ENCODE measurements around the gene CNGA4.

DNA sequence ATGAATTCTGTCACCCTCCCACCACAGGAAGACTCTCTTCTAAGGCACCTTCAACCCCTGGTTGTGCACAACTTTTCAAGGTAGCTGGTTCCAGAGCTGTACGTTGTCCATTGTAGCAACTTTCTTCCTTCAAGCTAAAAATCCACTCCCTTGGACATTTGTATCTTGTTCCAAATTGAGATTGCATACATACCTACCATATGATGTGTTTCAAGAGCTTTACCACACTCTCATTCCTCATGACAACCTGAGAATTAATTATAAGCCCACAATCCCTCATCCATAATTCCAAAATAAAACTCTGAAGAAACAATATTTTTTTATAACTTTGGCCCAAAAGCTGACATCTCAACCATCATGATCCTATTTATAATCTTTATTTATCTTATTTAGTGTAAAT lies 36.8 kb upstream of the CNGA4 start:
- TF ChIP-seq, protein P1, sequence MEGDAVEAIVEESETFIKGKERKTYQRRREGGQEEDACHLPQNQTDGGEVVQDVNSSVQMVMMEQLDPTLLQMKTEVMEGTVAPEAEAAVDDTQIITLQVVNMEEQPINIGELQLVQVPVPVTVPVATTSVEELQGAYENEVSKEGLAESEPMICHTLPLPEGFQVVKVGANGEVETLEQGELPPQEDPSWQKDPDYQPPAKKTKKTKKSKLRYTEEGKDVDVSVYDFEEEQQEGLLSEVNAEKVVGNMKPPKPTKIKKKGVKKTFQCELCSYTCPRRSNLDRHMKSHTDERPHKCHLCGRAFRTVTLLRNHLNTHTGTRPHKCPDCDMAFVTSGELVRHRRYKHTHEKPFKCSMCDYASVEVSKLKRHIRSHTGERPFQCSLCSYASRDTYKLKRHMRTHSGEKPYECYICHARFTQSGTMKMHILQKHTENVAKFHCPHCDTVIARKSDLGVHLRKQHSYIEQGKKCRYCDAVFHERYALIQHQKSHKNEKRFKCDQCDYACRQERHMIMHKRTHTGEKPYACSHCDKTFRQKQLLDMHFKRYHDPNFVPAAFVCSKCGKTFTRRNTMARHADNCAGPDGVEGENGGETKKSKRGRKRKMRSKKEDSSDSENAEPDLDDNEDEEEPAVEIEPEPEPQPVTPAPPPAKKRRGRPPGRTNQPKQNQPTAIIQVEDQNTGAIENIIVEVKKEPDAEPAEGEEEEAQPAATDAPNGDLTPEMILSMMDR (IDR thresholded peaks at IDR 0.05; ENCODE audit: low read length) = no peak
- TF ChIP-seq EZH2 (IDR thresholded peaks at IDR 0.05; ENCODE audit: borderline replicate concordance, low read length) = no peak

Data from OCI-LY1 (cell line).